ENCODE data around the gene ATXN1.

GRCh38 chr6:16665992-16666391 is 95.3 kb downstream of the ATXN1 start:
- TF ChIP-seq CTCF (IDR thresholded peaks at IDR 0.05; ENCODE audit: low read depth, low read length) (no peak), EZH2phosphoT487 (IDR thresholded peaks at IDR 0.05; ENCODE audit: low read depth) (no peak)
